GM18517 (cell line): Measurements from ENCODE around the gene TAGAP.
"Not testable (repeated sequence)": the region's sequence is repeated elsewhere in the genome, so short reads cannot be mapped to it uniquely, and the experiment has no call there.

ENCODE experiments used
- ATAC-seq: cut with Tn5 transposase; IDR thresholded peaks from one replicate; pipeline ENCODE4 v1.9.1; 2021; ENCODE audit warnings: mild to moderate bottlenecking, moderate library complexity; ENCODE audit not compliant: unreplicated experiment

Gene TAGAP

GRCh38 chr6:159045801-159046200 lies 1.0 kb upstream of the TAGAP start:
- no peak for ATAC-seq

GRCh38 chr6:159043947-159044346 lies 844 bp downstream of the TAGAP start:
- ATAC-seq = no peak

GRCh38 chr6:159043251-159043650 lies 1.5 kb downstream of the TAGAP start:
- no peak for ATAC-seq

- ATAC-seq = no peak
Observed at GRCh38 chr6:159042826-159043181, 2.0 kb downstream of the TAGAP start.

GRCh38 chr6:159042003-159042825 lies 2.6 kb downstream of the TAGAP start:
- ATAC-seq = peak; percentile 40

GRCh38 chr6:159041181-159041580 lies 3.6 kb downstream of the TAGAP start:
- no peak for ATAC-seq

- ATAC-seq = no peak
Observed at GRCh38 chr6:159039885-159040258, 4.9 kb downstream of the TAGAP start.

GRCh38 chr6:159038914-159039884 lies 5.6 kb downstream of the TAGAP start:
- ATAC-seq = peak; percentile 74

GRCh38 chr6:159038318-159038717 lies 6.5 kb downstream of the TAGAP start:
- ATAC-seq = not testable (repeated sequence)

- ATAC-seq = no peak
Observed at GRCh38 chr6:159037756-159038290, 7.0 kb downstream of the TAGAP start.

- no peak for ATAC-seq
Observed at GRCh38 chr6:159036673-159037072, 8.1 kb downstream of the TAGAP start.

GRCh38 chr6:159035891-159036290 lies 8.9 kb downstream of the TAGAP start:
- no peak for ATAC-seq

- ATAC-seq = no peak
Observed at GRCh38 chr6:159033160-159034049, 11.4 kb downstream of the TAGAP start.

- ATAC-seq = no peak
Observed at GRCh38 chr6:159031846-159032245, 12.9 kb downstream of the TAGAP start.

- no peak for ATAC-seq
Observed at GRCh38 chr6:159030168-159030567, 14.6 kb downstream of the TAGAP start.

GRCh38 chr6:159025224-159025623 lies 19.6 kb downstream of the TAGAP start:
- ATAC-seq = not testable (repeated sequence)

- ATAC-seq = no peak
Observed at GRCh38 chr6:159023893-159024292, 20.9 kb downstream of the TAGAP start.

- no peak for ATAC-seq
Observed at GRCh38 chr6:159020011-159020410, 24.8 kb downstream of the TAGAP start.

- peak; percentile 59 for ATAC-seq
Observed at GRCh38 chr6:159017757-159018559, 26.8 kb downstream of the TAGAP start.

GRCh38 chr6:159014406-159014805 lies 30.4 kb downstream of the TAGAP start:
- ATAC-seq = no peak
